ENCODE results near the gene GCLC. TPM values are rescaled to one million over a fixed set of nuclear protein-coding genes. Genes with fewer than 3 reads are reported as not detected.
"Not testable (repeated sequence)": the region's sequence is repeated elsewhere in the genome, so short reads cannot be mapped to it uniquely, and the experiment has no call there.

The GCLC gene
- total RNA-seq, 1 donor: 36.3 TPM

DNA sequence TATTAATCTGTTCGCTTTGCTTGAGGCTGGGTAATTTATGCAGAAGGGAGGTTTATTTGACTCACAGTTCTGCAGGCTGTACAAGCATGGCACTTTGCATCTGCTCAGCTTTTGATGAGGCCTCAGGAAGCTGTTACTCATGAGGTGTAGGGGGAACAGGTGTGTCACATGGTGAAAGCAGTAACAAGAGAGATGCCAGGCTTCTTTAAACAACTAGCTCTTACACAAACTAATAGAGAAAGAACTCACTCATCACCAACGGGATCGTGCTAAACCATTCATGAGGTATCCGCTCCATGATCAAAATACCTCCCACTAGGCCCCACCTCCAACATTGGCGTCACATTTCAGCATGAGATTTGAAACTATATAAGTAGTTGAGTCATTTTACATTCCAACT, 34.4 kb upstream of the GCLC start:
- H3K4me3 ChIP-seq (ENCODE audit: low read depth, low read length): no peak overlapping the region
- DNase-seq (ENCODE audit: low read depth): no peak
- TF ChIP-seq, protein P1, sequence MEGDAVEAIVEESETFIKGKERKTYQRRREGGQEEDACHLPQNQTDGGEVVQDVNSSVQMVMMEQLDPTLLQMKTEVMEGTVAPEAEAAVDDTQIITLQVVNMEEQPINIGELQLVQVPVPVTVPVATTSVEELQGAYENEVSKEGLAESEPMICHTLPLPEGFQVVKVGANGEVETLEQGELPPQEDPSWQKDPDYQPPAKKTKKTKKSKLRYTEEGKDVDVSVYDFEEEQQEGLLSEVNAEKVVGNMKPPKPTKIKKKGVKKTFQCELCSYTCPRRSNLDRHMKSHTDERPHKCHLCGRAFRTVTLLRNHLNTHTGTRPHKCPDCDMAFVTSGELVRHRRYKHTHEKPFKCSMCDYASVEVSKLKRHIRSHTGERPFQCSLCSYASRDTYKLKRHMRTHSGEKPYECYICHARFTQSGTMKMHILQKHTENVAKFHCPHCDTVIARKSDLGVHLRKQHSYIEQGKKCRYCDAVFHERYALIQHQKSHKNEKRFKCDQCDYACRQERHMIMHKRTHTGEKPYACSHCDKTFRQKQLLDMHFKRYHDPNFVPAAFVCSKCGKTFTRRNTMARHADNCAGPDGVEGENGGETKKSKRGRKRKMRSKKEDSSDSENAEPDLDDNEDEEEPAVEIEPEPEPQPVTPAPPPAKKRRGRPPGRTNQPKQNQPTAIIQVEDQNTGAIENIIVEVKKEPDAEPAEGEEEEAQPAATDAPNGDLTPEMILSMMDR (IDR thresholded peaks at IDR 0.05; ENCODE audit: insufficient read depth, low read depth, low read length): no peak

DNA sequence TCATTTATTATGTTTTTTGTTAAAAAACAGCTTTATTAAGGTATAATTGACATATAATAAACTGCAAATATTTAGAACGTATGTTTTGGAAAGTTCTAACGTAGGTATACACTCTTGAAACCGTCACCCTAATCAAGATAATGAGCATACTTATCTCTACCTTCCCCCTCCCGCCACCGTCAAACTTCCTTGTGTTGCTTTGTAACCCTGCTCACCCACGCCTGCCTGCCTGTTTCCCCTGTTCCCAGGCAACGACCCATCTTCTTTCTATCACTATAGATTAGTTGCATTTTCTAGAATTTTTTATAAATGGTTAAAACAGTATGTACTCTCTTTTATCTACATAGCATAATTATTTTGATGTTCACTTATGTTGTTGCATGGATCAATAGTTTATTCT, 33.5 kb upstream of the GCLC start:
- no peak for DNase-seq (ENCODE audit: low read depth)
- TF ChIP-seq, protein P1 (IDR thresholded peaks at IDR 0.05; ENCODE audit: insufficient read depth, low read depth, low read length): no peak
- no peak overlapping the region for H3K4me3 ChIP-seq (ENCODE audit: low read depth, low read length)

DNA sequence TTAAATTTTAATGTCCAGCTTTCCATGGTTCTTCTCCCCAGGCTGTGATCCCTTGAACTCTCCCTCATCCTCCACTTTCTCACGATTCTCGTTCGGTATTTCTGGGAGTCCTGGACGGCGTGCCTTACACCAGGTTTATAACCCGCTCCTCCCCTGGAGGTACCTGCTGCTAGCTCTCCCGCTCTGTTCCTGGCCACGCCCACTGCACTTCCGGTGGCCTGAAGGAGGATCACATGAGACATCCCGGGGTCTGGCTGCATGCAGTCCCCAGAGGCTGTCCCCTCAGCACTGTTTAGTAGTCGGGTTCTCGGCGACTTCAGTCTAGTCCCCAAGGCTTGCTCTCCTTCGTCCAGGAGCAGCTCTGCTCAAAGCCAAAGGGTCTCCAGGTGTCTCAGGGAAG, 28.4 kb upstream of the GCLC start:
- TF ChIP-seq, protein P1 (IDR thresholded peaks at IDR 0.05; ENCODE audit: insufficient read depth, low read depth, low read length): no peak
- no peak for DNase-seq (ENCODE audit: low read depth)
- H3K4me3 ChIP-seq (ENCODE audit: low read depth, low read length): no peak overlapping the region

GRCh38 chr6:53572379-53572778, 27.5 kb upstream of the GCLC start:
- H3K4me3 ChIP-seq (ENCODE audit: low read depth, low read length); DNase-seq (ENCODE audit: low read depth): not testable (repeated sequence)

- no peak overlapping the region for H3K4me3 ChIP-seq (ENCODE audit: low read depth, low read length)
- DNase-seq (ENCODE audit: low read depth): no peak
- TF ChIP-seq, protein P1 (IDR thresholded peaks at IDR 0.05; ENCODE audit: insufficient read depth, low read depth, low read length): no peak
These were observed 24.1 kb upstream of the GCLC start for GRCh38 chr6:53568776-53569616.

- TF ChIP-seq, protein P1 (IDR thresholded peaks at IDR 0.05; ENCODE audit: insufficient read depth, low read depth, low read length): no peak
- H3K4me3 ChIP-seq (ENCODE audit: low read depth, low read length): no peak overlapping the region
- DNase-seq (ENCODE audit: low read depth): no peak
These were observed 22.8 kb upstream of the GCLC start for GRCh38 chr6:53567701-53568100.

DNA sequence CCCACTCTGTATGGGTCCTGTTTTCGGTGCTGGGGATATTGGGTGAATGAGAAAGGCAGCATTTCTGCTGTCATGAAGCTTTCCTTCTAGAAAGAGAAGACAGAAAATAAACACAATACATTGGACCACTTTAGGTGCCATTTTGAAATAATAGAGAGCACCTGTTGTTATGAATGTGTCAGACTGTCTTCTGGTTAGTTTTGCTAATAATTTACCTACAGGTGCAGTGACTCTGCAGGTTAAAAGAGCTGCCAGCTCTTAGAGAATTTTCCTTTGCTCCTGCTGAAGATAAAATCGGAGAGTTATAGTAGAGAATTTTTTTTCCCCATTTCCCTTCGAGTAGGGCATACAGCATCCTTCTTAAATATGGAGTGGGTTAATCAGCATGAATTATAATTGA, 21.9 kb upstream of the GCLC start:
- DNase-seq (ENCODE audit: low read depth): no peak
- TF ChIP-seq, protein P1 (IDR thresholded peaks at IDR 0.05; ENCODE audit: insufficient read depth, low read depth, low read length): no peak

More for the DNA sequence above, 21.9 kb upstream of the GCLC start:
- H3K4me3 ChIP-seq (ENCODE audit: low read depth, low read length): no peak overlapping the region

Measured in fibroblast of villous mesenchyme (primary cell).